ENCODE results near the gene CAMSAP1.

- TF ChIP-seq E2F4 (IDR thresholded peaks at IDR 0.05; ENCODE audit: low read depth, low read length) (no peak), TCF12 (IDR thresholded peaks at IDR 0.05; ENCODE audit: low read depth, low read length) (no peak), CTCF (IDR thresholded peaks at IDR 0.05 in 2 of 3, conservative IDR thresholded peaks at IDR 0.05 in 1 of 3; ENCODE audit: control insufficient read depth in 2 of 3, extremely low read depth in 1 of 3, insufficient read depth in 1 of 3, low read depth in 3 of 3, low read length in 3 of 3) (no peak), YY1 (IDR thresholded peaks at IDR 0.05; ENCODE audit: low read depth, low read length) (no peak), CREB1 (IDR thresholded peaks at IDR 0.05; ENCODE audit: low read depth) (no peak), ZBTB33 (IDR thresholded peaks at IDR 0.05) (no peak), IRF3 (IDR thresholded peaks at IDR 0.05) (no peak), PBX3 (IDR thresholded peaks at IDR 0.05; ENCODE audit: insufficient replicate concordance, low read depth, low read length) (no peak), FOXM1 (IDR thresholded peaks at IDR 0.05; ENCODE audit: low read depth, low read length) (no peak), ATF3 (IDR thresholded peaks at IDR 0.05; ENCODE audit: borderline replicate concordance, extremely low read depth, low read depth, low read length) (no peak), SIN3A (IDR thresholded peaks at IDR 0.05; ENCODE audit: low read depth, low read length) (no peak), GABPA (IDR thresholded peaks at IDR 0.05; ENCODE audit: low read depth) (no peak)
Measured at GRCh38 chr9:135772056-135772646, 135.2 kb downstream of the CAMSAP1 start.
